ENCODE data around the gene PLA2R1.

PLA2R1 gene

DNA sequence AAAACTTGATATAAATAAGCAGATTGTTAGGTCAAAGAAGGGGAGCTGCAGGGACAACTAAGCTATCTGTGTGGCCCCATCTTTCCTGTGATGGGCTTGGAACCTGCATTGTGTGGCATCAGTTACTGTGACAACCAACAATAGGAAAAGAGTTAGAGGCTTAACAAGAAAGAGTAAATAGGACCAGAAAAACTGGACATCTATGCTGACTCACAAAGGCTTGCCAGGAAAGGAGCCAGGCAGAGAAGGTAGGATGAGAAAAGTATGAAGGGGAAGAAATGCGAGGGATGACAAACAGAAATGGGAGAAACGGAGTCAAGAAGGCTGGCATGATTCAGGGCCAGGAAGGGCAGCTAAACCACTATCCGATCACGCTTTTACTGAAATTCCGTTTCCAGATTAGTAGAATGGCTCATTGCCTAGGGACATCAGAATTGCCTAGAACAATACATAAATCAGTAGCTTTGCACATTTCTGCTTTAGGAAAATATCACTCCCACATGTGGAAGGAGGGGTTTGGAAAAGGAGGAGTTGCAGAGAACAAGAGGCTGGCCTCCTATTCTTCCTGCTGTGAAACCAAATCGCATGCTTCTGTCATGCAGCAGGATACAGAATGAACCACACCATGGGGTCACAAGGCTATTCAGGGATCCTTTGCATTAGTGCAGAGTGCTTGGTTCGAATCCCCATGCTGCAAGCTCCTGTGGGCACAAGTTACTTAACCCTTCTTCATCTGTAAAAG is 7.3 kb downstream of the PLA2R1 start:
- Histone ChIP-seq H3K27me3 (ENCODE audit: insufficient read depth, low read length, poor library complexity, severe bottlenecking) (no peaks in the 10 kb centered on the region), H3K9ac (ENCODE audit: low read depth, low read length, poor library complexity, severe bottlenecking) (no peak overlapping the region)
- no peak for TF ChIP-seq EZH2phosphoT487 (IDR thresholded peaks at IDR 0.05; ENCODE audit: borderline replicate concordance)
- no peak for TF ChIP-seq CTCF (conservative IDR thresholded peaks at IDR 0.05; ENCODE audit: low read length)

DNA sequence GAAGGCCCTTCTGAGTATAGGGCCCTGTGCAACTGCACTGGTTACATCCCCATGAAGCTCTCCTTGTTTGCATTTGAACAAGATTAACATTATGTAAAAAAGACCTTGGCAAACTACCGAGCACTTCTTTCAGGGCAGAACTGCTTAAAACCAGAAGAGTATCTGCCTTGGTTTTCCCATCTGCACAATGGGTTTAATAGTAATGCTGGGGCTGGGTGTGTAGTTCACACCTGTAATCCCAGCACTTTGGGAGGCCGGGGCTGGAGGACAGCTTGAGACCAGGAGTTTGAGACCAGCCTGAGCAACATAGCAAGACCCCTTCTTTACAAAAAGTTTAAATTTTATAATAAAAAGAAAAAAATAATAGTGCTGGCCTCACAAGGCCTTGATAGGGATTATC is 8.5 kb downstream of the PLA2R1 start:
- Histone ChIP-seq H3K79me2 (ENCODE audit: insufficient read depth, low read length) (no peaks in the 10 kb centered on the region), H3K4me3 (ENCODE audit: low read length, poor library complexity, severe bottlenecking) (no peak overlapping the region), H3K9me3 (ENCODE audit: insufficient read depth, low read depth, low read length) (no peaks in the 10 kb centered on the region), H3K4me2 (ENCODE audit: low read depth, low read length, poor library complexity, severe bottlenecking) (no peak overlapping the region), H3K9me2 (replicated peaks; ENCODE audit: low read depth, low read length) (no peaks in the 10 kb centered on the region), H3K9ac (ENCODE audit: low read depth, low read length, poor library complexity, severe bottlenecking) (no peak overlapping the region), H4K20me1 (ENCODE audit: insufficient read depth, low read length, poor library complexity, severe bottlenecking) (no peaks in the 10 kb centered on the region), H3K27me3 (ENCODE audit: insufficient read depth, low read length, poor library complexity, severe bottlenecking) (no peaks in the 10 kb centered on the region), H3K4me1 (ENCODE audit: insufficient read depth, low read length, poor library complexity, severe bottlenecking) (no peaks in the 10 kb centered on the region), H3K36me3 (ENCODE audit: insufficient read depth, low read length) (no peaks in the 10 kb centered on the region), H3F3A (ENCODE audit: low read depth) (no peaks in the 10 kb centered on the region), H2AFZ (ENCODE audit: low read length) (no peak overlapping the region)
- no peak for TF ChIP-seq EZH2phosphoT487 (IDR thresholded peaks at IDR 0.05; ENCODE audit: borderline replicate concordance)
- no peak for TF ChIP-seq CTCF (conservative IDR thresholded peaks at IDR 0.05; ENCODE audit: low read length)

More for the DNA sequence above, 7.3 kb downstream of the PLA2R1 start:
- Histone ChIP-seq H2AFZ (ENCODE audit: low read length) (no peak overlapping the region), H3K4me1 (ENCODE audit: insufficient read depth, low read length, poor library complexity, severe bottlenecking) (no peaks in the 10 kb centered on the region), H3F3A (ENCODE audit: low read depth) (no peaks in the 10 kb centered on the region), H3K79me2 (ENCODE audit: insufficient read depth, low read length) (no peaks in the 10 kb centered on the region), H3K4me2 (ENCODE audit: low read depth, low read length, poor library complexity, severe bottlenecking) (no peak overlapping the region), H3K36me3 (ENCODE audit: insufficient read depth, low read length) (no peaks in the 10 kb centered on the region), H4K20me1 (ENCODE audit: insufficient read depth, low read length, poor library complexity, severe bottlenecking) (no peaks in the 10 kb centered on the region), H3K9me2 (replicated peaks; ENCODE audit: low read depth, low read length) (no peaks in the 10 kb centered on the region), H3K4me3 (ENCODE audit: low read length, poor library complexity, severe bottlenecking) (no peak overlapping the region), H3K9me3 (ENCODE audit: insufficient read depth, low read depth, low read length) (no peaks in the 10 kb centered on the region)

DNA sequence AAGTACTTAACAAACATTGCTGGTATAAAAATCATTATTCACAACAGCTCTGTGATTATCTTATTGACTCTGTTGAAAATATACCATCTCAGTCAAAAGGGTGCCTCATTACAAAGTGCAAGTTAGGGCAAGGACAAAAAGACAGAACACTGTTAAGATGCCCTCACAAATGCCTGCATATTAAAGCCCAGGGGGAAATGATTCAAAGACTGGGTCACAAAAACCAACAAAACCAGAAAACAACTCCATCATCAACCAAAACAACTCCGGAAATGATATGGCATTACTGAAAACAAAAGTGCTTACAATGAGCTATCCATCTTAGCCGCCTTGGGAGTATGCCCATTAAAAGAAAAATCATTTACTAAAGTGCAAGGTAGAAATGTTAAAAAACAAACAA is 9.9 kb downstream of the PLA2R1 start:
- Histone ChIP-seq H3K36me3 (ENCODE audit: insufficient read depth, low read length) (no peaks in the 10 kb centered on the region), H3K27me3 (ENCODE audit: insufficient read depth, low read length, poor library complexity, severe bottlenecking) (no peaks in the 10 kb centered on the region), H2AFZ (ENCODE audit: low read length) (no peak overlapping the region), H3K4me1 (ENCODE audit: insufficient read depth, low read length, poor library complexity, severe bottlenecking) (no peaks in the 10 kb centered on the region), H3K4me2 (ENCODE audit: low read depth, low read length, poor library complexity, severe bottlenecking) (no peak overlapping the region), H3K9ac (ENCODE audit: low read depth, low read length, poor library complexity, severe bottlenecking) (no peak overlapping the region), H3K79me2 (ENCODE audit: insufficient read depth, low read length) (no peaks in the 10 kb centered on the region), H3F3A (ENCODE audit: low read depth) (no peaks in the 10 kb centered on the region), H3K9me3 (ENCODE audit: insufficient read depth, low read depth, low read length) (no peaks in the 10 kb centered on the region), H4K20me1 (ENCODE audit: insufficient read depth, low read length, poor library complexity, severe bottlenecking) (no peaks in the 10 kb centered on the region), H3K9me2 (replicated peaks; ENCODE audit: low read depth, low read length) (no peaks in the 10 kb centered on the region), H3K4me3 (ENCODE audit: low read length, poor library complexity, severe bottlenecking) (no peak overlapping the region)
- no peak for TF ChIP-seq CTCF (conservative IDR thresholded peaks at IDR 0.05; ENCODE audit: low read length)
- TF ChIP-seq EZH2phosphoT487 (IDR thresholded peaks at IDR 0.05; ENCODE audit: borderline replicate concordance): no peak

Measured in Loucy (cell line).